Panc1 (cell line): ENCODE data around the gene ROCK2. TPM values are rescaled to one million over a fixed set of nuclear protein-coding genes. Genes with fewer than 3 reads are reported as not detected.

Experiments
- ATAC-seq: fragments of 200-7000 bp; cut with Tn5 transposase; 2 replicates; pipeline ENCODE4 v1.9.1; 2020; ENCODE audit warnings: mild to moderate bottlenecking, moderate library complexity
- BruUV-seq: library from RNA; stranded (reverse); fragments of 400-500 nt; replicated peaks from 2 replicates; lab custom pipeline; 2021; lab: Mats Ljungman, UMichigan
- CTCF ChIA-PET: fragments of 300-600 bp; sonication (Branson Sonifier 250); formaldehyde crosslinking; loops from one replicate; lab custom pipeline; 2022; ENCODE audit warnings: antibody characterized with exemption; lab: Charles Lee
- POLR2A ChIA-PET: fragments of 300-600 bp; sonication (Branson Sonifier 250); formaldehyde crosslinking; loops from one replicate; lab custom pipeline; 2022; ENCODE audit warnings: antibody characterized with exemption; lab: Charles Lee
- DNase-seq: peaks from one replicate; pipeline ENCODE4 v3.0.0-alpha.2; 2010; ENCODE audit warnings: low read depth, low spot score
- H3K27ac ChIP-seq: 2 replicates; pipeline ENCODE4 v1.5.1; 2011; ENCODE audit warnings: mild to moderate bottlenecking, low read length, inconsistent platforms
- H3K27me3 ChIP-seq: fragments of 200-500 bp; sonication (Bioruptor generic); 2 replicates; pipeline ENCODE4 v1.6.0; 2014; ENCODE audit warnings: low read length, inconsistent platforms; ENCODE audit not compliant: control insufficient read depth, insufficient read depth
- H3K36me3 ChIP-seq: fragments of 200-500 bp; sonication (Bioruptor generic); 2 replicates; pipeline ENCODE4 v1.5.1; 2014; ENCODE audit warnings: inconsistent platforms, mild to moderate bottlenecking, low read length, moderate library complexity; ENCODE audit not compliant: control insufficient read depth, insufficient read depth
- H3K4me1 ChIP-seq: 2 replicates; pipeline ENCODE4 v1.5.1; 2011; ENCODE audit warnings: inconsistent platforms, mild to moderate bottlenecking, low read length, moderate library complexity; ENCODE audit not compliant: control insufficient read depth, insufficient read depth
- H3K4me3 ChIP-seq, 2 experiments: 2 replicates each; pipeline ENCODE4 v1.5.1; 2011 to 2012; ENCODE audit warnings: low read depth in 2 of 2, low read length in 2 of 2, mild to moderate bottlenecking in 2 of 2, inconsistent platforms in 1 of 2, moderate library complexity in 1 of 2
- H3K9me3 ChIP-seq: fragments of 200-500 bp; sonication (Bioruptor generic); 2 replicates; pipeline ENCODE4 v1.5.1; 2014; ENCODE audit warnings: low read depth, mild to moderate bottlenecking, inconsistent platforms, low read length, moderate library complexity; ENCODE audit not compliant: control insufficient read depth, insufficient read depth
- POLR2AphosphoS5 ChIP-seq: IDR thresholded peaks from 2 replicates; pipeline ENCODE4 v1.6.1; 2012; ENCODE audit warnings: mild to moderate bottlenecking, low read depth, low read length, moderate library complexity
- SIN3A ChIP-seq: IDR thresholded peaks from 2 replicates; pipeline ENCODE4 v1.6.1; 2012; ENCODE audit warnings: low read depth, mild to moderate bottlenecking, low read length, moderate library complexity, borderline replicate concordance; ENCODE audit not compliant: insufficient read depth
- TCF7L2 ChIP-seq: IDR thresholded peaks from 2 replicates; pipeline ENCODE4 v1.6.1; 2011; ENCODE audit warnings: mild to moderate bottlenecking, low read depth, low read length, inconsistent platforms
- in situ Hi-C: cut with HindIII; loops from 2 replicates; pipeline ENCODE4 v1.10.0; 2016; ENCODE audit warnings: low sequenced_read_pairs, low pct_unique_long_range_greater_than_20kb
- intact Hi-C: fragments of 100-400 bp; cut with micrococcal nuclease; formaldehyde crosslinking; loops from one replicate; pipeline ENCODE4 v1.10.0; 2022; ENCODE audit not compliant: unreplicated experiment
- total RNA-seq: library from RNA; stranded (reverse); gene quantifications from one replicate; pipeline ENCODE4 v1.2.1, GENCODE V29; 2021; ENCODE audit not compliant: unreplicated experiment
- TF ChIP-seq, protein P1 (sequence below): fragments of 450-650 bp; IDR thresholded peaks from 2 replicates; pipeline ENCODE4 v1.5.1; 2017; ENCODE audit warnings: mild to moderate bottlenecking
- TF ChIP-seq, protein P2 (sequence below), 2 experiments: IDR thresholded peaks; 2 replicates each; pipeline ENCODE4 v1.6.1; 2011 to 2012; ENCODE audit warnings: low read depth in 2 of 2, control low read depth in 1 of 2, low read length in 1 of 2, mild to moderate bottlenecking in 1 of 2, moderate library complexity in 1 of 2; ENCODE audit not compliant: insufficient read depth in 1 of 2

ROCK2 gene
- total RNA-seq, 1 experiment from 2014 or later, result 47.9 TPM

DNA sequence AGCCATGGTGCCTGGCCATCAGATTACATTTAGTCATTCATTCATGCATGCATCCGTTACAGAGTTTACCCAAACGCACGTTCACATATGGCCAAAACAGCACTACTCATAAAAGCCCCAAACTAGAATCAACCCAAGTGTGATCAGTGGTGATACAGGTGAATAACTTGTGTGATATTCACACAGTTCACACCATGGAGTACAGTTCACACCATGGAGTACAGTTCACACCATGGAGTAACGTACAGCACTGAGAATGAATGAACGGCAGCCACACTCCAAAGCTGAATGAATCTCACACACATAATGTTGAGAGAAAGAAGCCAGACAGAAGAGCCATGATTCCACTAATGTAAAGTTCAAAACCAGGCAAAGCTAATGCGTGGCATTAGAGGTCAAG is 201.4 kb downstream of the ROCK2 start:
- in situ Hi-C loops (no loop called here), intact Hi-C loops (no loop called here)
- H3K9me3 ChIP-seq, result no peaks in the 10 kb centered on the region
- DNase-seq (no peak), ATAC-seq (no peak)
- POLR2A ChIA-PET, result no interaction called here
- no peaks in the 10 kb centered on the region for H3K27me3 ChIP-seq
- H3K4me3 ChIP-seq, result no peak overlapping the region
- no peaks in the 10 kb centered on the region for H3K4me1 ChIP-seq
- no peaks in the 10 kb centered on the region for H3K36me3 ChIP-seq
- CTCF ChIA-PET, result interaction anchor here (0.7 kb wide), 1 partner anchor 545 kb away, joined by 5 read pairs; no protein-coding TSS in a partner anchor
- no TSS peak for BruUV-seq
- H3K27ac ChIP-seq, result no peak overlapping the region
- TF ChIP-seq SIN3A, result no peak
- no peak for TF ChIP-seq POLR2AphosphoS5
- TF ChIP-seq, protein P1, sequence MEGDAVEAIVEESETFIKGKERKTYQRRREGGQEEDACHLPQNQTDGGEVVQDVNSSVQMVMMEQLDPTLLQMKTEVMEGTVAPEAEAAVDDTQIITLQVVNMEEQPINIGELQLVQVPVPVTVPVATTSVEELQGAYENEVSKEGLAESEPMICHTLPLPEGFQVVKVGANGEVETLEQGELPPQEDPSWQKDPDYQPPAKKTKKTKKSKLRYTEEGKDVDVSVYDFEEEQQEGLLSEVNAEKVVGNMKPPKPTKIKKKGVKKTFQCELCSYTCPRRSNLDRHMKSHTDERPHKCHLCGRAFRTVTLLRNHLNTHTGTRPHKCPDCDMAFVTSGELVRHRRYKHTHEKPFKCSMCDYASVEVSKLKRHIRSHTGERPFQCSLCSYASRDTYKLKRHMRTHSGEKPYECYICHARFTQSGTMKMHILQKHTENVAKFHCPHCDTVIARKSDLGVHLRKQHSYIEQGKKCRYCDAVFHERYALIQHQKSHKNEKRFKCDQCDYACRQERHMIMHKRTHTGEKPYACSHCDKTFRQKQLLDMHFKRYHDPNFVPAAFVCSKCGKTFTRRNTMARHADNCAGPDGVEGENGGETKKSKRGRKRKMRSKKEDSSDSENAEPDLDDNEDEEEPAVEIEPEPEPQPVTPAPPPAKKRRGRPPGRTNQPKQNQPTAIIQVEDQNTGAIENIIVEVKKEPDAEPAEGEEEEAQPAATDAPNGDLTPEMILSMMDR, result no peak
- no peak for TF ChIP-seq TCF7L2
- TF ChIP-seq, protein P2, sequence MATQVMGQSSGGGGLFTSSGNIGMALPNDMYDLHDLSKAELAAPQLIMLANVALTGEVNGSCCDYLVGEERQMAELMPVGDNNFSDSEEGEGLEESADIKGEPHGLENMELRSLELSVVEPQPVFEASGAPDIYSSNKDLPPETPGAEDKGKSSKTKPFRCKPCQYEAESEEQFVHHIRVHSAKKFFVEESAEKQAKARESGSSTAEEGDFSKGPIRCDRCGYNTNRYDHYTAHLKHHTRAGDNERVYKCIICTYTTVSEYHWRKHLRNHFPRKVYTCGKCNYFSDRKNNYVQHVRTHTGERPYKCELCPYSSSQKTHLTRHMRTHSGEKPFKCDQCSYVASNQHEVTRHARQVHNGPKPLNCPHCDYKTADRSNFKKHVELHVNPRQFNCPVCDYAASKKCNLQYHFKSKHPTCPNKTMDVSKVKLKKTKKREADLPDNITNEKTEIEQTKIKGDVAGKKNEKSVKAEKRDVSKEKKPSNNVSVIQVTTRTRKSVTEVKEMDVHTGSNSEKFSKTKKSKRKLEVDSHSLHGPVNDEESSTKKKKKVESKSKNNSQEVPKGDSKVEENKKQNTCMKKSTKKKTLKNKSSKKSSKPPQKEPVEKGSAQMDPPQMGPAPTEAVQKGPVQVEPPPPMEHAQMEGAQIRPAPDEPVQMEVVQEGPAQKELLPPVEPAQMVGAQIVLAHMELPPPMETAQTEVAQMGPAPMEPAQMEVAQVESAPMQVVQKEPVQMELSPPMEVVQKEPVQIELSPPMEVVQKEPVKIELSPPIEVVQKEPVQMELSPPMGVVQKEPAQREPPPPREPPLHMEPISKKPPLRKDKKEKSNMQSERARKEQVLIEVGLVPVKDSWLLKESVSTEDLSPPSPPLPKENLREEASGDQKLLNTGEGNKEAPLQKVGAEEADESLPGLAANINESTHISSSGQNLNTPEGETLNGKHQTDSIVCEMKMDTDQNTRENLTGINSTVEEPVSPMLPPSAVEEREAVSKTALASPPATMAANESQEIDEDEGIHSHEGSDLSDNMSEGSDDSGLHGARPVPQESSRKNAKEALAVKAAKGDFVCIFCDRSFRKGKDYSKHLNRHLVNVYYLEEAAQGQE (IDR thresholded peaks at IDR 0.05; ENCODE audit: insufficient read depth in 1 of 2, low read depth in 2 of 2, low read length in 1 of 2), result no peak

DNA sequence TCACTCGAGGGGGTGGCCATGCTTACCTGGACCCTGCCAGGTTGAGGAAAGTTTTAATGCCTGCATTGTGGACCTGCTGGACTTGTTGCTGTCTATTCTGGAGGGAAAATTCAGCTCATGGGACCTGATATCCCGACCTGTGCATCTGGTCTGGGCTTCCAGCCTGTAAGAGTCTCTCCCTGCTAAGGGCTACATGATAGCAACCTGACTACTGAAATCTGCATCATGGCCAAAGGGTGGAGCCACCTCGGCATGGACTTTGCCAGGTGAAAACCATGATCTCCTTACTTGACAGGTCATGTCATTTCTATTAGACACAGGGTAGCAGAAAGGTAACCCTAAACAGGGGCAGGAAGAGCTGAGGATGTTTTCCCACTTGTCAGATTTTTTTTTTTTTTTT is 202.1 kb downstream of the ROCK2 start:
- DNase-seq (no peak), ATAC-seq (no peak)
- no peaks in the 10 kb centered on the region for H3K36me3 ChIP-seq
- H3K4me1 ChIP-seq, result no peaks in the 10 kb centered on the region
- H3K27me3 ChIP-seq, result no peaks in the 10 kb centered on the region
- ChIA-PET POLR2A (interaction anchor here (0.7 kb wide), 1 partner anchor 366 kb away, joined by 14 read pairs; no protein-coding TSS in a partner anchor), CTCF (no interaction called here)
- H3K9me3 ChIP-seq, result no peaks in the 10 kb centered on the region
- H3K27ac ChIP-seq, result no peak overlapping the region
- TF ChIP-seq TCF7L2, result no peak
- TF ChIP-seq SIN3A, result no peak
- TF ChIP-seq, protein P2 (IDR thresholded peaks at IDR 0.05; ENCODE audit: insufficient read depth in 1 of 2, low read depth in 2 of 2, low read length in 1 of 2), result no peak
- no peak for TF ChIP-seq POLR2AphosphoS5
- TF ChIP-seq, protein P1, result no peak
- intact Hi-C loops (no loop called here), in situ Hi-C loops (no loop called here)
- no peak overlapping the region for H3K4me3 ChIP-seq
- no TSS peak for BruUV-seq
